H1 (cell line): Measurements from ENCODE around the gene STAP2. TPM values are rescaled to one million over a fixed set of nuclear protein-coding genes. Genes with fewer than 3 reads are reported as not detected.

ENCODE experiments used
- CTCF ChIA-PET: fragments of 300-600 bp; sonication (Branson Sonifier 250); formaldehyde crosslinking; loops from one replicate; lab custom pipeline; 2021; ENCODE audit not compliant: partially characterized antibody; lab: Charles Lee
- POLR2A ChIA-PET: fragments of 300-600 bp; sonication (Branson Sonifier 250); formaldehyde crosslinking; loops from one replicate; lab custom pipeline; 2021; ENCODE audit warnings: inconsistent platforms; ENCODE audit not compliant: partially characterized antibody; lab: Charles Lee
- DNase-seq, 2 experiments: peaks; one replicate each; pipeline versions ENCODE4 v3.0.0 to v3.0.0-alpha.2; 2010 to 2022; ENCODE audit warnings: low spot score in 2 of 2, low read depth in 1 of 2, mixed read lengths in 1 of 2
- FAIRE-seq: peaks from 2 replicates; lab custom pipeline; 2011; peaks lifted over from hg19 to GRCh38; lab: Jason Lieb, UNC
- H2AFZ ChIP-seq: 2 replicates; pipeline ENCODE4 v1.8.1; 2012; ENCODE audit warnings: low read length, inconsistent platforms
- H2AK5ac ChIP-seq: 2 replicates; pipeline ENCODE4 v1.6.1; 2013; ENCODE audit warnings: low read depth, low read length
- H2BK120ac ChIP-seq: replicated peaks from 2 replicates; pipeline ENCODE3; 2013; ENCODE audit warnings: low read depth, low read length, inconsistent platforms
- H2BK12ac ChIP-seq: 2 replicates; pipeline ENCODE4 v1.6.1; 2013; ENCODE audit warnings: low read depth, low read length
- H2BK15ac ChIP-seq: 2 replicates; pipeline ENCODE4 v1.6.1; 2013; ENCODE audit warnings: low read length
- H2BK20ac ChIP-seq: 2 replicates; pipeline ENCODE4 v1.6.1; 2013; ENCODE audit warnings: low read length
- H2BK5ac ChIP-seq: 2 replicates; pipeline ENCODE4 v1.6.1; 2013; ENCODE audit warnings: low read depth, low read length
- H3K14ac ChIP-seq: 2 replicates; pipeline ENCODE4 v1.6.1; 2013; ENCODE audit warnings: inconsistent platforms; ENCODE audit not compliant: insufficient read length
- H3K18ac ChIP-seq: 2 replicates; pipeline ENCODE4 v1.6.1; 2013; ENCODE audit warnings: low read length; ENCODE audit errors: extremely low read depth
- H3K23ac ChIP-seq: 2 replicates; pipeline ENCODE4 v1.6.1; 2013; ENCODE audit warnings: inconsistent platforms; ENCODE audit not compliant: insufficient read length
- H3K23me2 ChIP-seq: 2 replicates; pipeline ENCODE4 v1.6.1; 2013; ENCODE audit warnings: low read depth, low read length
- H3K27ac ChIP-seq: 2 replicates; pipeline ENCODE4 v1.6.1; 2011; ENCODE audit warnings: low read depth, low read length, inconsistent platforms
- H3K27me3 ChIP-seq, 4 experiments: replicated peaks in 1 of 4; 1 replicate in 1 of 4; 2 replicates in 3 of 4; pipeline versions ENCODE4 v1.6.1 to v1.8.1; 2011 to 2013; ENCODE audit warnings: low read length in 3 of 4, mild to moderate bottlenecking in 3 of 4, inconsistent platforms in 2 of 4, mixed read lengths in 2 of 4, moderate library complexity in 1 of 4; ENCODE audit not compliant: control insufficient read depth in 3 of 4, insufficient read depth in 3 of 4; ENCODE audit errors: extremely low read depth in 1 of 4
- H3K36me3 ChIP-seq, 4 experiments: 2 replicates each; pipeline versions ENCODE4 v1.6.1 to v1.8.1; 2011 to 2013; ENCODE audit warnings: mild to moderate bottlenecking in 4 of 4, low read length in 3 of 4, moderate library complexity in 2 of 4, control low read depth in 1 of 4, inconsistent platforms in 1 of 4; ENCODE audit not compliant: insufficient read depth in 4 of 4, control insufficient read depth in 2 of 4
- H3K4ac ChIP-seq: replicated peaks from 2 replicates; pipeline ENCODE3; 2013; ENCODE audit warnings: low read length, low read depth, mixed read lengths, inconsistent platforms; ENCODE audit not compliant: insufficient read length
- H3K4me1 ChIP-seq, 4 experiments: replicated peaks in 1 of 4; 1 replicate in 1 of 4; 2 replicates in 3 of 4; pipeline versions ENCODE4 v1.6.1 to v1.8.1; 2011 to 2013; ENCODE audit warnings: low read length in 3 of 4, inconsistent platforms in 2 of 4, mixed read lengths in 1 of 4; ENCODE audit not compliant: insufficient read depth in 4 of 4, control insufficient read depth in 3 of 4
- H3K4me2 ChIP-seq, 2 experiments: 2 replicates each; pipeline versions ENCODE4 v1.6.1 to v1.8.1; 2011 to 2013; ENCODE audit warnings: low read depth in 2 of 2, low read length in 2 of 2, control low read depth in 1 of 2, inconsistent platforms in 1 of 2, mild to moderate bottlenecking in 1 of 2; ENCODE audit not compliant: insufficient read depth in 1 of 2
- H3K4me3 ChIP-seq, 4 experiments: fragments of 200-600, 300-600 bp in 1 of 4; sonication (generic), shearing (Covaris generic), sonication (Bioruptor Twin) in 1 of 4; 2 replicates each; pipeline versions ENCODE4 v1.5.1 to v1.8.1; 2011 to 2016; ENCODE audit warnings: low read length in 4 of 4, low read depth in 3 of 4, control low read depth in 2 of 4, inconsistent platforms in 2 of 4, mild to moderate bottlenecking in 2 of 4, mixed read lengths in 1 of 4, moderate library complexity in 1 of 4; ENCODE audit not compliant: insufficient read depth in 2 of 4; ENCODE audit errors: extremely low read depth in 1 of 4
- H3K56ac ChIP-seq: replicated peaks from 2 replicates; pipeline ENCODE3; 2013; ENCODE audit warnings: low read depth, mild to moderate bottlenecking, mixed read lengths, low read length, inconsistent platforms; ENCODE audit not compliant: insufficient read length
- H3K79me1 ChIP-seq: 2 replicates; pipeline ENCODE4 v1.6.1; 2013; ENCODE audit warnings: low read depth, low read length, control low read depth
- H3K79me2 ChIP-seq, 2 experiments: 2 replicates each; pipeline versions ENCODE4 v1.6.1 to v1.8.1; 2012 to 2013; ENCODE audit warnings: low read length in 2 of 2, mild to moderate bottlenecking in 2 of 2, inconsistent platforms in 1 of 2; ENCODE audit not compliant: insufficient read depth in 2 of 2, control insufficient read depth in 1 of 2
- H3K9ac ChIP-seq, 4 experiments: replicated peaks in 1 of 4; 1 replicate in 1 of 4; 2 replicates in 3 of 4; pipeline versions ENCODE4 v1.6.1 to v1.8.1; 2011 to 2013; ENCODE audit warnings: low read depth in 3 of 4, low read length in 3 of 4, control low read depth in 2 of 4, mild to moderate bottlenecking in 2 of 4, moderate library complexity in 2 of 4, inconsistent platforms in 1 of 4; ENCODE audit errors: extremely low read depth in 1 of 4
- H3K9me3 ChIP-seq, 2 experiments: 2 replicates each; pipeline versions ENCODE4 v1.6.1 to v1.8.1; 2012 to 2013; ENCODE audit warnings: mild to moderate bottlenecking in 2 of 2, moderate library complexity in 2 of 2, control low read depth in 1 of 2, inconsistent platforms in 1 of 2, low read depth in 1 of 2, low read length in 1 of 2, mixed read lengths in 1 of 2; ENCODE audit not compliant: insufficient read depth in 2 of 2
- H4K20me1 ChIP-seq, 2 experiments: replicated peaks in 1 of 2; 2 replicates each; pipeline versions ENCODE3 to v1.8.1; 2011 to 2013; ENCODE audit warnings: inconsistent platforms in 2 of 2, low read length in 2 of 2, mild to moderate bottlenecking in 1 of 2; ENCODE audit not compliant: insufficient read depth in 2 of 2, control insufficient read depth in 1 of 2
- H4K5ac ChIP-seq: 2 replicates; pipeline ENCODE4 v1.6.1; 2013; ENCODE audit warnings: low read length, low read depth, mixed read lengths, inconsistent platforms; ENCODE audit not compliant: insufficient read length
- H4K8ac ChIP-seq: 2 replicates; pipeline ENCODE4 v1.8.0; 2013; ENCODE audit warnings: mild to moderate bottlenecking, moderate library complexity, low read length, inconsistent platforms; ENCODE audit not compliant: insufficient read depth; ENCODE audit errors: extremely low read depth
- H4K91ac ChIP-seq: replicated peaks from 2 replicates; pipeline ENCODE3; 2013; ENCODE audit warnings: low read length, mixed read lengths, inconsistent platforms; ENCODE audit not compliant: insufficient read length
- CTBP2 ChIP-seq: IDR thresholded peaks from 2 replicates; pipeline ENCODE4 v1.7.0; 2011; ENCODE audit warnings: borderline replicate concordance, mild to moderate bottlenecking, moderate library complexity, mixed read lengths, low read length; ENCODE audit not compliant: insufficient read depth, insufficient read length
- RXRA ChIP-seq: IDR thresholded peaks from 2 replicates; pipeline ENCODE4 v1.6.1; 2011; ENCODE audit warnings: low read depth, mild to moderate bottlenecking, low read length, moderate library complexity; ENCODE audit not compliant: insufficient read depth
- WGBS, 2 experiments: shearing (Covaris generic) in 1 of 2; methylation state at CpG; one replicate each; pipeline versions ENCODE4 v1.1.6 to v1.1.7; 2013 to 2015; ENCODE audit warnings: low lambda C conversion rate in 2 of 2, mixed read lengths in 2 of 2, inconsistent platforms in 1 of 2, low coverage in 1 of 2, missing lambda C conversion rate in 1 of 2; ENCODE audit not compliant: insufficient replicate concordance in 2 of 2, insufficient coverage in 1 of 2, insufficient read length in 1 of 2; ENCODE audit errors: extremely low coverage in 1 of 2, missing lambda C conversion rate in 1 of 2; 5-methylcytosine and 5-hydroxymethylcytosine counted together
- polyA plus RNA-seq, 7 experiments: library from polyadenylated mRNA; depleted of rRNA in 3 of 7; stranded (reverse) in 5 of 7; unstranded in 2 of 7; fragments of >200 nt in 5 of 7; fragments of 200-250 nt in 2 of 7; gene quantifications; 1 replicate in 5 of 7; 2 replicates in 1 of 7; 4 replicates in 1 of 7; pipeline versions ENCODE4 v1.2.1 to v1.2.3, GENCODE V29; 2011 to 2013; ENCODE audit warnings: missing spikeins in 2 of 7, mixed read lengths in 2 of 7
- total RNA-seq: library from RNA; stranded (reverse); fragmentation: NEBNext Ultra II Directional; extraction: Animal tissue kit (Norgen Biotek cat#: 25700); gene quantifications from 2 replicates; pipeline ENCODE4 v1.2.1, GENCODE V29; 2021
- TF ChIP-seq, protein P1 (sequence below): IDR thresholded peaks from 2 replicates; pipeline ENCODE4 v1.6.1; 2012; ENCODE audit warnings: low read length, inconsistent platforms

Gene STAP2
- total and polyA plus RNA-seq, 2 of the 8 experiments (the other 6 are each of a cell fraction or from before 2014, with no cell fraction given): 15.3 to 37.3 TPM

DNA sequence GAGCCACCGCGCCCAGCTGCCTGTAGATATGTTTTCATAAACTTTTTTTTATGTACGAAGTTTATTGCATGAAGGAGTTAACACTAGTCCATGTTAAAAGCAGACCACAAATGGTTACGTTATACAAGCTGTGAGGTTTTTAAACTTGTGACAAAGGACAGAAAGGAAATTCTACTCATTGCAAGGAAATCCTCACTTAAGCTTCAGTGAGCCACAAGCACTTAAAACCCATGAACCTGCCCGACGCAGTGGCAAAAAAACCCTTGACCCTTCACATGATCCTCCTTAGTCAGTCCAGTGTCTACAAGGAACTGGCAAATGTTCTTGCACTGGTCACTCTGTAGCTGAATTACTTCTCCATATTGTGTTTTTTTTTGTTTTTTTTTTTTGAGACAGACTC lies 8.9 kb upstream of the STAP2 start:
- no peak overlapping the region for H3K23ac ChIP-seq
- H2AK5ac ChIP-seq: no peak overlapping the region
- no peak overlapping the region for H2BK20ac ChIP-seq
- H3K4me3 ChIP-seq: no peak overlapping the region
- H4K8ac ChIP-seq: no peak overlapping the region
- H3K9ac ChIP-seq: no peak overlapping the region
- H4K91ac ChIP-seq: no peak overlapping the region
- no peak overlapping the region for H3K4ac ChIP-seq
- no peak overlapping the region for H3K18ac ChIP-seq
- H2BK12ac ChIP-seq: no peak overlapping the region
- H3K14ac ChIP-seq: no peak overlapping the region
- POLR2A ChIA-PET: interaction anchor here (0.7 to 0.8 kb wide), 3 partner anchors 41 to 174 kb away, joined by 3 to 4 read pairs (median 3); no protein-coding TSS in a partner anchor
- peaks cover 0 to 16% (median 5%) of the 10 kb centered on the region in 4 experiments; a peak in 5 of 8 replicates for H3K36me3 ChIP-seq
- H4K5ac ChIP-seq: no peak overlapping the region
- no peak overlapping the region for H3K56ac ChIP-seq
- no peak overlapping the region for H3K4me2 ChIP-seq
- H2BK120ac ChIP-seq: no peak overlapping the region
- H3K23me2 ChIP-seq: peaks cover 5% of the 10 kb centered on the region; the same call in 1 of the 2 replicates
- H2BK15ac ChIP-seq: no peak overlapping the region
- H3K79me1 ChIP-seq: no peaks in the 10 kb centered on the region
- WGBS, 2 experiments: 86% methylated on average over 6 of the region's 6 CpGs; no CpG with 5 or more reads in 1 of the 2 experiments
- no peak overlapping the region for H3K27ac ChIP-seq
- no peak overlapping the region for H2BK5ac ChIP-seq
- peaks cover 0 to 5% of the 10 kb centered on the region in 2 experiments; a peak in 1 of 4 replicates for H3K79me2 ChIP-seq
- no peaks in the 10 kb centered on the region for H3K27me3 ChIP-seq
- H3K9me3 ChIP-seq: no peaks in the 10 kb centered on the region
- DNase-seq: no peak
- no peak for FAIRE-seq
- no peak overlapping the region for H2AFZ ChIP-seq
- H3K4me1 ChIP-seq: peaks cover 0 to 8% (median 4%) of the 10 kb centered on the region in 4 experiments; a peak in 5 of 7 replicates
- TF ChIP-seq CTBP2 (no peak), RXRA (no peak)
- TF ChIP-seq, protein P1, sequence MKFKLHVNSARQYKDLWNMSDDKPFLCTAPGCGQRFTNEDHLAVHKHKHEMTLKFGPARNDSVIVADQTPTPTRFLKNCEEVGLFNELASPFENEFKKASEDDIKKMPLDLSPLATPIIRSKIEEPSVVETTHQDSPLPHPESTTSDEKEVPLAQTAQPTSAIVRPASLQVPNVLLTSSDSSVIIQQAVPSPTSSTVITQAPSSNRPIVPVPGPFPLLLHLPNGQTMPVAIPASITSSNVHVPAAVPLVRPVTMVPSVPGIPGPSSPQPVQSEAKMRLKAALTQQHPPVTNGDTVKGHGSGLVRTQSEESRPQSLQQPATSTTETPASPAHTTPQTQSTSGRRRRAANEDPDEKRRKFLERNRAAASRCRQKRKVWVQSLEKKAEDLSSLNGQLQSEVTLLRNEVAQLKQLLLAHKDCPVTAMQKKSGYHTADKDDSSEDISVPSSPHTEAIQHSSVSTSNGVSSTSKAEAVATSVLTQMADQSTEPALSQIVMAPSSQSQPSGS: no peak
- TF ChIP-seq, all 59 proteins: peak for 0
- peaks cover 0 to 10% of the 10 kb centered on the region in 2 experiments for H4K20me1 ChIP-seq
- CTCF ChIA-PET: interaction anchor here (0.8 to 20.4 kb wide), 4 partner anchors 10 to 76 kb away, joined by 3 to 311 read pairs (median 3); partner anchors contain the start of gene SHD
